Endothelial cell of umbilical vein (primary cell): Measurements from ENCODE around the gene CNKSR2. TPM values are rescaled to one million over a fixed set of nuclear protein-coding genes. Genes with fewer than 3 reads are reported as not detected.

Experiments
- BruUV-seq: library from RNA; stranded (reverse); fragments of 400-500 nt; replicated peaks from 2 replicates; lab custom pipeline; 2021; lab: Mats Ljungman, UMichigan
- CTCF ChIA-PET: fragments of 300-600, 350-600 bp; sonication (Branson Sonifier 250); formaldehyde crosslinking; loops from one replicate; lab custom pipeline; 2021; ENCODE audit warnings: antibody characterized with exemption, inconsistent platforms; lab: Charles Lee
- POLR2A ChIA-PET: fragments of 300-600, 350-600 bp; sonication (Branson Sonifier 250); formaldehyde crosslinking; loops from one replicate; lab custom pipeline; 2021; ENCODE audit warnings: antibody characterized with exemption, inconsistent platforms; lab: Charles Lee
- DNase-seq: peaks from one replicate; pipeline ENCODE4 v3.0.0-alpha.2; 2011; ENCODE audit warnings: low read depth, low spot score
- FAIRE-seq: peaks from 2 replicates; lab custom pipeline; 2011; peaks lifted over from hg19 to GRCh38; lab: Jason Lieb, UNC
- H2AFZ ChIP-seq: 2 replicates; pipeline ENCODE4 v1.6.0; 2012; ENCODE audit warnings: low read depth, low read length, control low read depth, inconsistent platforms
- H3K27ac ChIP-seq: 2 replicates; pipeline ENCODE4 v1.5.1; 2011; ENCODE audit warnings: low read depth, mild to moderate bottlenecking, control low read depth, low read length, moderate library complexity; ENCODE audit not compliant: insufficient read depth
- H3K27me3 ChIP-seq, 2 experiments: 2 replicates each; pipeline versions ENCODE4 v1.6.0 to v1.6.1; 2011; ENCODE audit warnings: low read length in 2 of 2, mixed read lengths in 1 of 2; ENCODE audit not compliant: control insufficient read depth in 2 of 2, insufficient read depth in 2 of 2
- H3K36me3 ChIP-seq, 2 experiments: 2 replicates in 1 of 2; 3 replicates in 1 of 2; pipeline ENCODE4 v1.5.1; 2011; ENCODE audit warnings: low read length in 2 of 2, mild to moderate bottlenecking in 1 of 2, moderate library complexity in 1 of 2; ENCODE audit not compliant: control insufficient read depth in 2 of 2, insufficient read depth in 2 of 2; ENCODE audit errors: extremely low read depth in 1 of 2
- H3K4me1 ChIP-seq: 3 replicates; pipeline ENCODE4 v1.5.1; 2011; ENCODE audit warnings: mild to moderate bottlenecking, low read length; ENCODE audit not compliant: control insufficient read depth, insufficient read depth; ENCODE audit errors: extremely low read depth
- H3K4me2 ChIP-seq: 2 replicates; pipeline ENCODE4 v1.6.1; 2011; ENCODE audit warnings: low read length, control low read depth, mixed read lengths; ENCODE audit not compliant: insufficient read depth
- H3K4me3 ChIP-seq, 3 experiments: fragments of 200-600 bp in 1 of 3; sonication (generic), shearing (Covaris generic) in 1 of 3; replicated peaks in 1 of 3; 2 replicates each; pipeline ENCODE4 v1.5.1; 2011 to 2016; ENCODE audit warnings: control low read depth in 3 of 3, low read length in 3 of 3, mild to moderate bottlenecking in 2 of 3, inconsistent platforms in 1 of 3, low read depth in 1 of 3, moderate library complexity in 1 of 3; ENCODE audit not compliant: insufficient read depth in 1 of 3
- H3K79me2 ChIP-seq: 2 replicates; pipeline ENCODE4 v1.6.0; 2012; ENCODE audit warnings: low read length, inconsistent platforms; ENCODE audit not compliant: control insufficient read depth, insufficient read depth
- H3K9ac ChIP-seq: replicated peaks from 2 replicates; pipeline ENCODE3; 2011; ENCODE audit warnings: low read length, control low read depth; ENCODE audit not compliant: insufficient read depth; ENCODE audit errors: extremely low read depth
- H3K9me1 ChIP-seq: replicated peaks from 3 replicates; pipeline ENCODE4 v1.6.0; 2011; ENCODE audit warnings: mild to moderate bottlenecking, low read length; ENCODE audit not compliant: control insufficient read depth, insufficient read depth; ENCODE audit errors: extremely low read depth
- H3K9me3 ChIP-seq: replicated peaks from 2 replicates; pipeline ENCODE4 v1.5.1; 2012; ENCODE audit warnings: low read length, inconsistent platforms; ENCODE audit not compliant: control insufficient read depth, insufficient read depth
- H4K20me1 ChIP-seq: replicated peaks from 2 replicates; pipeline ENCODE3; 2011; ENCODE audit warnings: mild to moderate bottlenecking, low read length; ENCODE audit not compliant: control insufficient read depth, insufficient read depth; ENCODE audit errors: extremely low read depth
- CTCF ChIP-seq, 2 donors: IDR thresholded peaks; 1 replicate in 1 of 2; 2 replicates in 1 of 2; pipeline ENCODE4 v1.5.1; 2011; ENCODE audit warnings: low read length in 2 of 2, mild to moderate bottlenecking in 2 of 2, moderate library complexity in 2 of 2, control low read depth in 1 of 2, inconsistent platforms in 1 of 2, low read depth in 1 of 2; ENCODE audit not compliant: insufficient read depth in 1 of 2; ENCODE audit errors: extremely low read depth in 1 of 2
- EZH2 ChIP-seq: IDR thresholded peaks from 2 replicates; pipeline ENCODE4 v1.6.1; 2012; ENCODE audit warnings: borderline replicate concordance, low read depth, mild to moderate bottlenecking, moderate library complexity, low read length, inconsistent platforms; ENCODE audit not compliant: severe bottlenecking
- FOS ChIP-seq: IDR thresholded peaks from 2 replicates; pipeline ENCODE4 v1.6.1; 2011; ENCODE audit warnings: mild to moderate bottlenecking, low read length, moderate library complexity, borderline replicate concordance; ENCODE audit not compliant: insufficient read depth
- GATA2 ChIP-seq: IDR thresholded peaks from 2 replicates; pipeline ENCODE4 v1.7.0; 2011; ENCODE audit warnings: low read depth, mild to moderate bottlenecking, moderate library complexity, mixed read lengths, low read length; ENCODE audit not compliant: insufficient read length, insufficient read depth
- JUN ChIP-seq: IDR thresholded peaks from 2 replicates; pipeline ENCODE4 v1.6.1; 2011; ENCODE audit warnings: borderline replicate concordance, low read depth; ENCODE audit not compliant: insufficient read length, insufficient read depth
- MAX ChIP-seq: IDR thresholded peaks from 2 replicates; pipeline ENCODE4 v1.6.1; 2011; ENCODE audit not compliant: insufficient read depth, insufficient read length
- MYC ChIP-seq: IDR thresholded peaks from one replicate; pipeline ENCODE4 v1.6.1; 2011; ENCODE audit warnings: mild to moderate bottlenecking, low read depth, low read length
- POLR2A ChIP-seq: IDR thresholded peaks from 2 replicates; pipeline ENCODE4 v1.6.1; 2012; ENCODE audit warnings: low read depth, mild to moderate bottlenecking, control low read depth, low read length
- POLR2AphosphoS5 ChIP-seq: IDR thresholded peaks from 2 replicates; pipeline ENCODE4 v1.6.1; 2012; ENCODE audit warnings: low read depth, mild to moderate bottlenecking, control low read depth, low read length, moderate library complexity; ENCODE audit not compliant: insufficient read depth
- dilution Hi-C: fragments of 300-500 bp; cut with MboI; formaldehyde crosslinking; loops from one replicate; pipeline ENCODE4 v1.15.0; 2019; ENCODE audit warnings: low sequenced_read_pairs; ENCODE audit not compliant: extremely low pct_ligation_motif_present
- intact Hi-C: fragments of 100-400 bp; cut with micrococcal nuclease; formaldehyde crosslinking; loops from one replicate; pipeline ENCODE4 v1.10.0; 2022
- polyA plus RNA-seq, 4 experiments: library from polyadenylated mRNA; depleted of rRNA in 3 of 4; stranded (reverse) in 3 of 4; unstranded in 1 of 4; fragments of >200 nt; gene quantifications; 2 replicates each; pipeline versions ENCODE4 v1.2.1 to v1.2.3, GENCODE V29; 2011 to 2012; ENCODE audit warnings: missing spikeins in 1 of 4
- total RNA-seq: library from RNA; stranded (reverse); gene quantifications from 2 replicates; pipeline ENCODE4 v1.2.3, GENCODE V29; 2021

Gene CNKSR2
- total and polyA plus RNA-seq, 2 donors (not counting 3 experiments of a cell fraction or from before 2014, with no cell fraction given) = 0.13 TPM; not detected in 1

DNA sequence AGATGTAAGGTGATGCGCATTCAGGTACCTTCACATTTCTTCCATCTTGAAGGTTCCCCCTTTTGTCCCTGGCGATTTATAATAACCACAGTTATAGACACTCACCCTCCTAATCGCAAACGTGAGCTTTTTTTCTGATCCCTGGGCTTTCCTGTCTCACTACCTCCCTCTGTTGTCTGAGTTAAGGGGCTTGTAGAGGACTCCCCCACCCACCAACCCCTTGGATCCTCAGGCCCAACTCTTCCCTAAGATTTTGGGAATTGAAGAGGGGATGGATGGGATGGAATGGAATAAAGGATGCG lies 1.4 kb downstream of the CNKSR2 start:
- Histone ChIP-seq H3K4me2 (no peak overlapping the region), H3K36me3 (no peaks in the 10 kb centered on the region), H3K9me3 (no peaks in the 10 kb centered on the region), H3K27me3 (peaks cover 14 to 36% of the 10 kb centered on the region in 2 experiments), H3K27ac (no peak overlapping the region), H3K4me3 (no peak overlapping the region), H3K9ac (no peak overlapping the region), H3K9me1 (no peaks in the 10 kb centered on the region), H2AFZ (no peak overlapping the region), H3K79me2 (no peaks in the 10 kb centered on the region), H3K4me1 (peaks cover 3% of the 10 kb centered on the region), H4K20me1 (no peaks in the 10 kb centered on the region)
- no peak for DNase-seq
- no TSS peak for BruUV-seq
- dilution Hi-C loops (no loop called here), intact Hi-C loops (loop anchor here (10.0 kb wide), 1 partner anchor 599 kb away; no protein-coding TSS in a partner anchor)
- POLR2A ChIA-PET = no interaction called here
- no peak for FAIRE-seq
- TF ChIP-seq MAX (no peak), MYC (no peak), CTCF (IDR thresholded peaks at IDR 0.05; ENCODE audit: extremely low read depth in 1 of 2, insufficient read depth in 1 of 2, low read depth in 1 of 2, low read length in 2 of 2) (no peak), POLR2AphosphoS5 (no peak), JUN (no peak), GATA2 (no peak), POLR2A (no peak), FOS (no peak), EZH2 (no peak)
- CTCF ChIA-PET = no interaction called here
